OCI-LY7 (cell line): ENCODE results near the gene KLRK1.
"Not testable (repeated sequence)": the region's sequence is repeated elsewhere in the genome, so short reads cannot be mapped to it uniquely, and the experiment has no call there.

Experiments used
- EZH2phosphoT487 ChIP-seq: fragments of 200-600 bp; sonication (generic); IDR thresholded peaks from 2 replicates; pipeline ENCODE4 v1.6.1; 2018; ENCODE audit warnings: low read depth, borderline replicate concordance, mild to moderate bottlenecking, mixed run types, antibody characterized with exemption, low read length, moderate library complexity, mixed read lengths
- TF ChIP-seq, protein P1 (sequence below): fragments of 200-600 bp; sonication (generic); conservative IDR thresholded peaks from 2 replicates; pipeline ENCODE4 v1.5.1; 2014; ENCODE audit warnings: mild to moderate bottlenecking, antibody characterized with exemption, low read length, moderate library complexity, mixed read lengths

DNA sequence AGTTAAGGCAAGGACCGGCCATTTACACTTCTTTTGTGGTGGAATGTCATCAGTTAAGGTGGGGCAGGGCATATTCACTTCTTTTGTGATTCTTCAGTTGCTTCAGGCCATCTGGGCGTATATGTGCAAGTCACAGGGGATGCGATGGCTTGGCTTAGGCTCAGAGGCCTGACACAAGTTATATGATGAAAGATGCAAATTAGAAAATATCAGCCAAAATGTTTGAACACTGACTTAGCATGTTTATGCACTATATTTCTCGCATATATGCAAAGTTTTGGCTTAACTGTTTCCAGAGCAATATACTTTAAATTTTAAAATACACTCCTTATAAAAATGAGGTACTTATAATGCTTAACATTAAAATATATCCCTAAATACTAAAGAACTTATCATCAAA lies 51.4 kb downstream of the KLRK1 start:
- TF ChIP-seq, protein P1, sequence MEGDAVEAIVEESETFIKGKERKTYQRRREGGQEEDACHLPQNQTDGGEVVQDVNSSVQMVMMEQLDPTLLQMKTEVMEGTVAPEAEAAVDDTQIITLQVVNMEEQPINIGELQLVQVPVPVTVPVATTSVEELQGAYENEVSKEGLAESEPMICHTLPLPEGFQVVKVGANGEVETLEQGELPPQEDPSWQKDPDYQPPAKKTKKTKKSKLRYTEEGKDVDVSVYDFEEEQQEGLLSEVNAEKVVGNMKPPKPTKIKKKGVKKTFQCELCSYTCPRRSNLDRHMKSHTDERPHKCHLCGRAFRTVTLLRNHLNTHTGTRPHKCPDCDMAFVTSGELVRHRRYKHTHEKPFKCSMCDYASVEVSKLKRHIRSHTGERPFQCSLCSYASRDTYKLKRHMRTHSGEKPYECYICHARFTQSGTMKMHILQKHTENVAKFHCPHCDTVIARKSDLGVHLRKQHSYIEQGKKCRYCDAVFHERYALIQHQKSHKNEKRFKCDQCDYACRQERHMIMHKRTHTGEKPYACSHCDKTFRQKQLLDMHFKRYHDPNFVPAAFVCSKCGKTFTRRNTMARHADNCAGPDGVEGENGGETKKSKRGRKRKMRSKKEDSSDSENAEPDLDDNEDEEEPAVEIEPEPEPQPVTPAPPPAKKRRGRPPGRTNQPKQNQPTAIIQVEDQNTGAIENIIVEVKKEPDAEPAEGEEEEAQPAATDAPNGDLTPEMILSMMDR: not testable (repeated sequence)
- not testable (repeated sequence) for TF ChIP-seq EZH2phosphoT487
